GM19397 (cell line): ENCODE measurements around the gene OGFR.

Source experiments
- ATAC-seq: cut with Tn5 transposase; IDR thresholded peaks from one replicate; pipeline ENCODE4 v1.9.1; 2021; ENCODE audit warnings: mild to moderate bottlenecking, moderate library complexity; ENCODE audit not compliant: unreplicated experiment

OGFR gene

GRCh38 chr20:62814060-62814708 is 9.5 kb downstream of the OGFR start:
- no peak for ATAC-seq

DNA sequence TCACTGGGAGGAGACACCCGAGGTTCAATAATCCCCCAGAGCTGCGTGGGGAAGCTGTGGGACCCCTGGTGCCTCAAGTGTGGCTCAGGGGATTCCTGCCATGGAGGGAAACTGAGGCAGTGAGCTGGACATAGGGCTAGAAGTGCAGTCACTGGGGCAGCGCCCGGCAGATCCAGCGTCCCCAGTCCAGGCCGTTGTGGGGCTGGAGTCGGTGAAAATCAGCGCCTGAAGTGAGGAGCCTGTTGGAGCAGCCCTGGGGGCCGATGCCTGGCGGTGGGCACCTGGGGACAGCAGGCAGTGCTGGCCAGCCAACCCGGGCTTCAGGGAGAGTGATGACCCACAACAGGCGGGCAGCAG is 10.1 kb downstream of the OGFR start:
- no peak for ATAC-seq

DNA sequence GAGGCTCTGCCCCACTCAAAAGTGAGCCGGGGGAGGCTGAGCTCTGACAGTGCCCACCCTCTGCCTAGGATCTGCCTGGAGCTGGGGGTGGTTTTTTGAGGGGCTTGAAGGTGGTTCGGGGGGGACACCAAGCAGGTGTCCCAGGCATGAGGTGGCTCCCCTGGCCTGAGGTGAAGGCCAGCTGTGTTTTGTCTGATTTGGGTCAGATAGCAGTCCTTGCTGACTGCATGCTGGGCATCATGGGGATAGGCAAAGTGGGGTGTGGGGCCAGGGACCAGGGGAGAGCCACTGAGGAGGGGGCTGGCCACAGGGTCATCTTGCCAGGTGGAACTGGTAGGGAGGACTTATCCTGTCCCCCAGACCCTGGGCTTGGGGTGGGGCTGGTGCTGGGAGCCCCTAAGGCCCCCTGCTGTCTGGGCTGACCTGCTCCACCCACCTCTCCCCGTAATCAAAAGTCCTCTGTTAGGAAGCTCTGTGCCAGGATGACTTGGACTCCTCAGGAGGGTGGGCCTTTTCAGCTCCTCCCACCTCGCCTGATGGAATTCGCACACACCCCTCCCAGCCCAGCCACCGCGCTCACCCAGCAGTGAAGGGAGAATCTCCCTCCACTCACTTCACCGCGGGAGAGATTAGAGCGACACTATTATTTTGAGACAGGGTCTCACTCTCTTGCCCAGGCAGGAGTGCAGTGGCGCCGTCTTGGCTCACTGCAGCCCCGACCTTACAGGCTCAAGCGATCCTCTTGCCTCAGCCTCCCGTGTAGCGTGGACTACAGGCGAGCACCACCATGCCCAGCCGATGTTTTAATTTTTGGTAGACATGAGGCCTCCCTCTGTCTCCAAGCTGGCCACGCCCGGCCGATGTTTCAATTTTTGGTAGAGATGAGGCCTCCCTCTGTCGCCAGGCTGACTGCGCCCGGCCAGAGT is 10.7 kb downstream of the OGFR start:
- no peak for ATAC-seq

GRCh38 chr20:62816031-62816883 is 11.6 kb downstream of the OGFR start:
- ATAC-seq = no peak

DNA sequence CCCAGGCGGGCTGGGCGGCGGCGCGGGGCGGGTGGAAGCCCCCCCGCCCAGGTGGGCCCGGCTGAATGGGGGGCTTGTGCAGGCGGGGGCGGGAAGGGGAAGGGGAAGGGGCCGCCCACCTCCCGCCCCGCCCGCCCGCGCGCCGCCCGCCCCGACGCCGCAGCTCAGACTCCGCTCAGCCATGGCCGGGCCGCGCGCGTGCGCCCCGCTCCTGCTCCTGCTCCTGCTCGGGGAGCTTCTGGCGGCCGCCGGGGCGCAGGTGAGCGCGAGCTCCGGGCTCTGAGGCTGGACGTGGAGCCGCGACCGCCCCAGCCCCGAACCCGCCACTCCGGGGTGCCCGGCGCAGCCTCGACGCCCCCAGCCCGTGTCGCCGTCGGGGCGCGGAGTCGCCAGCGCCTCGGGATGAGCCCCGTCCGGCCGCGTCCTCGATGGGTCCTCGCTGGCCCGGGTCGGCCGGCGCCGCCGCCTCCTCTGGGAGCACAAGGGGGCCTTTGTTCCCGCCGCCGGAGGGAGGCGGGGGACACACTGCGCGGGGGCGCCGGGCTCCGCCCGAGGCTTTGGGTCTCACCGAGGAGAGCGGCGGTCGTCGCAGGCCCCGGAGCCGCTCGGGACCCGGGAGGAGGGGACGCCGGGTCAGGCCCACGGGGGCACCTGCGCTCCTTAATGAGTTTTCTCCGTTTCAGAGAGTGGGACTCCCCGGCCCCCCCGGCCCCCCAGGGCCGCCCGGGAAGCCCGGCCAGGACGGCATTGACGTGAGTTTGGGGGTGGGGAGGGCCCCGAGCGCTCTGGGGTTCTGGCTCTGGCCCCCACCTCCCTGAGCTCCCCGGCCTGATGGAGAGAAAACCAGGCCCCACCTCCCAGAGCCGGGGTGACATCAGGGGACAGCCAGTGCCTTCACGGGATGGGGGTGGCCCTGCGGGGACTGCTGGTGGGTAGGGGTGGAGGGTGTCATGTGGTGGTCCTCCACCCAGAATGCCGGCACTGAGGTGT is 12.5 kb downstream of the OGFR start, which contains the start of gene COL9A3:
COL9A3 (plus strand) TSS at position 167 of the 990 bp plus-strand sequence; CDS start at position 182, 15 bp downstream.
- no peak for ATAC-seq

GRCh38 chr20:62817975-62818591 is 13.4 kb downstream of the OGFR start:
- ATAC-seq = no peak

- ATAC-seq = no peak
Observed at GRCh38 chr20:62818592-62819493, 14.2 kb downstream of the OGFR start.

DNA sequence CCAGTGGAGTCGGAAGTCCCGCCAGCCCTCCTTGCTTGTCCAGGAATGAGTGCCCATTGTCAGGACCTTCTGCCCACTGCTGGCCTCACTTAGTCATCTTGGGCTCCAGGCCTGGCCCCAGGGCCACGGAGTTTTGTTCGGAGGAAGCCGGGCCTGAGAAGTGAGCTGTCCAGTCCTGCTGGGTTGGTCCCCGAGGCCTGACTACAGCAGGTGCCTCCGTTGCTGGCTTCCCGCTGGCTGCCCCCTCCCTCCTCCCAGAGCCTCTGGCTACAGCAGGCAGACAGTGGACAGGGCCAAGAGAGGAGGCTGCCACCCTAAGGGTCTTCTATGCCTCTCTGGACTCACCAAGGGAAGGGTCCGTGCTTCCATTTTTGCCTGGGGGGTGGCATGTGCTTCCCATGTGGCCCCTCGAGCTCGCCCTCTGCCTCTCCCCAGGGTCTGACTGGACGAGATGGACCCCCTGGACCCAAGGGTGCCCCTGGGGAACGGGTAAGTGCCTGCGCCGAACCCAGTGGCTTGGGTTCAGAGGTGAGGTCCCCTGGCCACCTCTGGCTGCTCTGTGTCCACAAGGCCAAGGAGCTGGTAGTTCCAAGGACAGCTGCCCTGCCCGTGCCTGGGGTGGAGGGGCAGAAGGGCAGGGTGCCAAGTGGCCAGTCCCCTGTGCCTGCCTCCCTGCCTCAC is 15.0 kb downstream of the OGFR start:
- no peak for ATAC-seq

DNA sequence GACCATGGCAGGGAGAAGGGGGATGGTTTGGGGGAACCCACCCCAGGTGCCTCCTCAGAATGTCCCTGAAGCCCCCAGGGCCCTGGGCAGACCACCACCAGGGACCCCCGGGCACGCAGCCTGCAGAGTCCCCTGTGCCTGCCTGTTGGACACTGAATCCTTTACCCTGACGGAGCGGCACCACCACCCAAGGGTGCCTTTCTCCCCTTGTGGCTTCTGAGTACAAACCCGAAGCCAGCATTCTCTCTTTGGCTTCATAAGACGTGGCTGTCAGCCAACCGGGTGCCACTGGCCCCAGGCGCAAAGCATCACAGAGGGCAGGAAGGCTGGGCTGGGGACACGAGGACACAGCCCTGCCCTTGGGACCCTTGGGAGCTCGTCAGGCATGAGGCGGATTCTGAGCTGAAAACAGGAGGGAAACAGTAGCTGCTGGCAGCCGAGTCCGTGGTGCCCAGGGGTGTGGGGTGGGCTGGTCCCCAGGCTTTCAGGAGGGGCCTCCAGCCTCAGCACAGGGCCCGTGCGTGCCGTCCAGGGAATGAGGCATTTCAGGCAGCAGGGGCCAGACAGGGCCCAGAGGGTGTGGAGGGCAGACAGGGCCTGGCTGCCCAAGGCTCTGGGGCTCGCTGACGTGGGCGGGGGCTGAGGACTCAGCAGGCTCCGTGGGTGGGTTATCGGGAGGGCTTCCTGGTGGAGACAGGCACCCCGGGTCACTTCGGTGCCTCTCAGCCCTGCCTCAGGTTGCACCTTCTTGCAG is 15.8 kb downstream of the OGFR start:
- no peak for ATAC-seq

DNA sequence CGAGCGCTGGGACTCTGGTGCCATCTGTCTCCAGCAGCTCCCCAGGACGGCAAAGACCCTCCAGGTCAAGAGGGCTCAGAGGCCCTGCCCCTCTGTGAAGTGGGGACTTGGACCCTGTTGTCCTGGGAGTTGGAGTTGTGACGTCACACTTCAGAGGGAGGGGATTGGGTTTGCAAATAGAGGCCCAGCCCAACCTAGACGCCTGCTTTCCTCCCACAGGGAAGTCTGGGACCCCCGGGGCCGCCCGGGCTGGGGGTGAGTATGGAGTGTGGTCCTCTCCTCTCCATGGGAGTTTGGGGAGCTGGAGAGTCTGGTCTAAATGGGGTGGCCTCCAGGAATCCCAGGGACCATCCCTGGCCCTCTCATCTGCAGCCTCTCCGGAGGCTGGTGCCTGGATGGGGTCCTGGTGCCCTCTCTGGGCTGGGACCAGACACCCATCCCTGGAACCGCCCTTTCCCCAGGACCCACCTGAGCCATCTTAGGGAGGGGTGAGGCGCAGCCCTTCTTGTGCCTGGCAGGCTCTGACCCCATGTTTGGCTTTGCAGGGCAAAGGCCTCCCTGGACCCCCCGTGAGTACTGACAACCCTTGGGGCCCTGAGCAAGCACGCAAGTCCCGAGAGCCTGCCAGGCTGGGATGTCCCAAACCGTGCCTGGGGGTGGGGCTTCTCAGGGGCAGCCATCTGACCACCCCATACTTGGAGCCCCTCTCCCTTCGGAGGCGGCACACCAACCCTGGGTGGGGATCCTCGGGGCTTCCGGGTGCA is 16.5 kb downstream of the OGFR start:
- no peak for ATAC-seq

DNA sequence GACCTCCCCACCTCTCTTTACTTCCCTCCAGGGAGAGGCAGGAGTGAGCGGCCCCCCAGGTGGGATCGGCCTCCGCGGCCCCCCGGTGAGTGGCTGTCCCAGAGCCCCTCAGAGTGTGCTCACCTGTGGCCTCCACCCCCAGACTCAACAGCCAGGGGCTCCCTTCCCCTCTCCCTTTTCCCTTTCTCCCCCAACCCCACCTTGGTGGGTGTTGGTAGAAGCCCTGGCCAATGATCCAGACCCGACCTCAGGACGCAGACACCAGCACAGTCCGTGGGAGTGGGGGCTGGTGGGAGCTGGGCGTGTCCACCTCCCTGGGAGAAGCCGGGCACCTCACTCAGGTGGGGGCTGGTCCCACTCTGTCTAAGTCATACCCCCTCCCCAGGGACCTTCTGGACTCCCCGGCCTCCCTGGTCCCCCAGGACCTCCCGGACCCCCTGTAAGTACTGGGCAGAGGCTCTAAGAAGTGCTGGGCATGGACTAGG is 17.1 kb downstream of the OGFR start:
- no peak for ATAC-seq

DNA sequence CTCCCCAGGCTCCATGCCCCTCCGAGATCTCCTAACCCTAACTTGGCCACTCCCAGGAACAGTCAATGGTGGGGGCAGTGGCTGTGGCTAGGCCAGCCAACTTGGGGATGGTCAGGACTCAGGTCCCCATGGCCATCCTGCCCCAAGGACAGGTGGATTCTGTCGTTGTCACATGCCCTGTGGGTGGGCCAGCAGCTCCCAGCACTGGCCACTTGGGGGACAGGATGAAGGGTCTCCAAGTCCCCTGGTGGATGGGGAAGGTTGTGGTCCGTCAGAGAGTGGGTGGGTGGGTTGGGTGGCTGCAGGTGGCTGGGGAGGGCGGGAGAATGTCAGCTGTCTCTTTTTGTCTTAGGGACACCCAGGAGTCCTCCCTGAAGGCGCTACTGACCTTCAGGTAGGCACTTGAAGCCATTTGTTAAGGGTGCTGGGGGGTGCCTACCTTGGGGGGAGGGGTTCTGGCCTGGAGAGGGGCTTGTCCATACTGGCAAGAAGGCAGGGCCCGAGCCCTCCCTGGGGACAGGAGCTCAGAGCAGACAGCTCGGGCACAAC is 17.7 kb downstream of the OGFR start:
- ATAC-seq = no peak

DNA sequence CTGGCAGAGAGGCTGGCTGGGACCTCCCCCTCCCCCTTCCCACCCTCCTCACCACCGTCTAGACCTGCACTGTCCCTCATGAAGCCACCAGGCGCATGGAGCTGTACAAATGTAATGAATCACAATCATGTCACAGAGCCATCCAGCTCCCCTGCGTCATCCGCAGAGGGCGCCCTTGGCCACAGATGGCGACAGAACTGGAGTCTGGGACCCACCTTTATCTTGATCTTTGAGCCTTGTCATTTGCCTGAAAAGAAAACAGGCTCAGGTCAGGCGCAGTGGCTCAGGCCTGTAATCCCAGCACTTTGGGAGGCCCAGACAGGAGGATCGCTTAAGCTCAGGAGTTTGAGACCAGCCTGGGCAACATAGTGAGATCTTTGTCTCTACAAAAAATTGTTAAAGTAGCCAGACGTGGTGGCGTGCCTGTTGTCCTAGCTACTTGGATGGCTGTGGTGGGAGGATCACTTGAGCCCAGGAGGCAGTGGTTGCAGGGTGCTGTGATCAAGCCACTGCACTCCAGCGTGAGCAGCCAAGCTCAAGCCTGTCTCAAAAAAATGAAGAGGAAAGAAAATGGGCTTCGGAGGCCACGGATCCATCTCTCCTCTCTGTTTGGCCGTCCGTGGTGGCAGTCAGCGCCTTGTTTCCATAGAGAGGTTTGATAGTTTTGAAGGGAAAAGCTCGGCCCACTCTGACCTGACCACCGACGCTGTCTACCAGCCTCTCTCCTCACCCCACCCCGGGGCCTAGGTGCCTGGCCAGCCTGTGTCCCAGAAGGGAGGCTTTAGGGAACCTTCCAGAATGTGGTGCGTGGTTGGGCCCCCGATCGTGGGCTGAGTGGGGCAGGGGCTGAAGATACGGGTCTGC is 18.4 kb downstream of the OGFR start:
- ATAC-seq = no peak

- ATAC-seq = no peak
Observed at GRCh38 chr20:62823688-62824475, 19.2 kb downstream of the OGFR start.
